GM12864 (cell line): Measurements from ENCODE around the gene HOTAIR.

Experiments used
- DNase-seq: peaks from one replicate; pipeline ENCODE4 v3.0.0-alpha.2; 2011; ENCODE audit warnings: low read depth
- H3K4me3 ChIP-seq: 2 replicates; pipeline ENCODE4 v1.5.1; 2011; ENCODE audit warnings: mild to moderate bottlenecking, low read depth, low read length, control low read depth
- CTCF ChIP-seq: IDR thresholded peaks from 2 replicates; pipeline ENCODE4 v1.5.1; 2011; ENCODE audit warnings: low read depth, mild to moderate bottlenecking, moderate library complexity, low read length, control low read depth, inconsistent platforms; ENCODE audit errors: missing control alignments

Gene HOTAIR

GRCh38 chr12:53969588-53970259 is 5.0 kb downstream of the HOTAIR start:
- no peak for TF ChIP-seq CTCF
- no peak for DNase-seq
- H3K4me3 ChIP-seq: no peak overlapping the region

GRCh38 chr12:53968214-53969127 is 6.3 kb downstream of the HOTAIR start:
- TF ChIP-seq CTCF: no peak
- no peak overlapping the region for H3K4me3 ChIP-seq
- no peak for DNase-seq

- no peak for TF ChIP-seq CTCF
- H3K4me3 ChIP-seq: no peak overlapping the region
- DNase-seq: no peak
Observed at GRCh38 chr12:53967421-53967925, 7.3 kb downstream of the HOTAIR start.

GRCh38 chr12:53966385-53967133 is 8.2 kb downstream of the HOTAIR start:
- TF ChIP-seq CTCF: no peak
- no peak overlapping the region for H3K4me3 ChIP-seq
- no peak for DNase-seq

GRCh38 chr12:53966085-53966384 is 8.7 kb downstream of the HOTAIR start:
- TF ChIP-seq CTCF: no peak
- no peak overlapping the region for H3K4me3 ChIP-seq
- no peak for DNase-seq

- no peak overlapping the region for H3K4me3 ChIP-seq
- no peak for TF ChIP-seq CTCF
- no peak for DNase-seq
Observed at GRCh38 chr12:53965281-53966084, 9.3 kb downstream of the HOTAIR start.
